Nephron progenitor cell (in vitro differentiated cells): ENCODE results near the gene PLCB3.

ENCODE experiments used
- DNase-seq: peaks from one replicate; pipeline ENCODE4 v3.0.0; 2021
- H3K27ac Mint-ChIP-seq: 2 replicates; pipeline ENCODE4 v1.8.0; 2021; ENCODE audit warnings: mild to moderate bottlenecking, moderate library complexity, mixed read lengths
- H3K27me3 Mint-ChIP-seq: 2 replicates; pipeline ENCODE4 v1.8.0; 2021; ENCODE audit warnings: mild to moderate bottlenecking, low read depth, mixed read lengths; ENCODE audit not compliant: poor library complexity
- H3K36me3 Mint-ChIP-seq: 2 replicates; pipeline ENCODE4 v1.8.0; 2021; ENCODE audit warnings: low read depth, mixed read lengths
- H3K4me1 Mint-ChIP-seq: 2 replicates; pipeline ENCODE4 v1.8.0; 2021; ENCODE audit warnings: mixed read lengths
- H3K4me3 Mint-ChIP-seq: 2 replicates; pipeline ENCODE4 v1.8.0; 2021; ENCODE audit warnings: mild to moderate bottlenecking, moderate library complexity, mixed read lengths
- H3K9me3 Mint-ChIP-seq: 2 replicates; pipeline ENCODE4 v1.8.0; 2021; ENCODE audit warnings: mild to moderate bottlenecking, moderate library complexity, mixed read lengths
- TF ChIP-seq, protein P1 (sequence below): fragments of 200-600 bp; sonication (generic); IDR thresholded peaks from 2 replicates; pipeline ENCODE4 v1.5.0; 2021; ENCODE audit warnings: antibody characterized with exemption

The PLCB3 gene

DNA sequence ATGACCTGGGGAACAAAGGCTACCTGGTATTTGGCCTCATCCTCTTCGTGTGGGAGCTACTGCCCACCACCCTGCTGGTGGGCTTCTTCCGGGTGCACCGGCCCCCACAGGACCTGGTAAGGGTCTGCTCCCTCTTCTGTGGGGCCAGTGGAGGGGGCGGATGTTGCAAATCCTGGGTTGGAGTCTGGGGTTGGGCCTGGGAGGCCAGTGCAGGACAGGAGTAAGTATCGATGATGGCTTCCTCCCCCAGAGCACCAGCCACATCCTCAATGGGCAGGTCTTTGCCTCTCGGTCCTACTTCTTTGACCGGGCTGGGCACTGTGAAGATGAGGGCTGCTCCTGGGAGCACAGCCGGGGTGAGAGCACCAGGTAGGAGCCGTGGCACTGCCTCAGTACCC, 37.0 kb downstream of the PLCB3 start:
- peaks cover 14% of the 10 kb centered on the region for H3K4me1 Mint-ChIP-seq
- DNase-seq: no peak
- H3K27ac Mint-ChIP-seq: no peak overlapping the region
- no peak overlapping the region for H3K4me3 Mint-ChIP-seq
- H3K27me3 Mint-ChIP-seq: peaks cover 42% of the 10 kb centered on the region
- H3K36me3 Mint-ChIP-seq: no peaks in the 10 kb centered on the region
- H3K9me3 Mint-ChIP-seq: no peaks in the 10 kb centered on the region
- TF ChIP-seq, protein P1, sequence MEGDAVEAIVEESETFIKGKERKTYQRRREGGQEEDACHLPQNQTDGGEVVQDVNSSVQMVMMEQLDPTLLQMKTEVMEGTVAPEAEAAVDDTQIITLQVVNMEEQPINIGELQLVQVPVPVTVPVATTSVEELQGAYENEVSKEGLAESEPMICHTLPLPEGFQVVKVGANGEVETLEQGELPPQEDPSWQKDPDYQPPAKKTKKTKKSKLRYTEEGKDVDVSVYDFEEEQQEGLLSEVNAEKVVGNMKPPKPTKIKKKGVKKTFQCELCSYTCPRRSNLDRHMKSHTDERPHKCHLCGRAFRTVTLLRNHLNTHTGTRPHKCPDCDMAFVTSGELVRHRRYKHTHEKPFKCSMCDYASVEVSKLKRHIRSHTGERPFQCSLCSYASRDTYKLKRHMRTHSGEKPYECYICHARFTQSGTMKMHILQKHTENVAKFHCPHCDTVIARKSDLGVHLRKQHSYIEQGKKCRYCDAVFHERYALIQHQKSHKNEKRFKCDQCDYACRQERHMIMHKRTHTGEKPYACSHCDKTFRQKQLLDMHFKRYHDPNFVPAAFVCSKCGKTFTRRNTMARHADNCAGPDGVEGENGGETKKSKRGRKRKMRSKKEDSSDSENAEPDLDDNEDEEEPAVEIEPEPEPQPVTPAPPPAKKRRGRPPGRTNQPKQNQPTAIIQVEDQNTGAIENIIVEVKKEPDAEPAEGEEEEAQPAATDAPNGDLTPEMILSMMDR: no peak

DNA sequence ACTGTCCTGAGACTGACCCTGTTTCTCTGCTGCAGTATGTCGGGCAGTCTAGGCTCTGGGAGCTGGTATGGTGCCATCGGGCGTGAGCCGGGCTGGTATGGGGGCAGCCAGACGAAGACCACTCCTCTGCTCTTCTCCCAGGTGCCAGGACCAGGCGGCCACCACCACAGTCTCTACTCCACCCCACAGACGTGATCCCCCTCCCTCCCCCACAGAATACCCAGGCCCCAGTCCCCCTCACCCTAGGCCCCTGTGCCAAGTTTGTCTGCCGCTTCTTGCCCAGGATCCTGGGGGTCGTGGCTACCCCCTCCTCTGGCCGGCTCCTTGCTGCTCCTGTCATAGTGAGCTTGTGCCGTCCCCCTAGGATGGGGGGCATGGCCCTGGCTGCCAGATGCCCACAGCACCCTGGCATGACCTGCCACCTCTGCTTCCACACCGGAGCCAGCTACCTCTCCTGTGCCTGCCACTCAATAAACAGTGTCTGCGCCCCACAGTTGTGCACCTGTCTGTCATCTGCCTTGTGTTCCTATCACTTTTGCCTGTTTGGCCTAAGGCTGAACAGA, 37.8 kb downstream of the PLCB3 start:
- no peaks in the 10 kb centered on the region for H3K9me3 Mint-ChIP-seq
- H3K4me1 Mint-ChIP-seq: peaks cover 14% of the 10 kb centered on the region
- no peak overlapping the region for H3K4me3 Mint-ChIP-seq
- H3K36me3 Mint-ChIP-seq: no peaks in the 10 kb centered on the region
- peaks cover 50% of the 10 kb centered on the region for H3K27me3 Mint-ChIP-seq
- no peak for DNase-seq
- TF ChIP-seq, protein P1: no peak
- no peak overlapping the region for H3K27ac Mint-ChIP-seq

DNA sequence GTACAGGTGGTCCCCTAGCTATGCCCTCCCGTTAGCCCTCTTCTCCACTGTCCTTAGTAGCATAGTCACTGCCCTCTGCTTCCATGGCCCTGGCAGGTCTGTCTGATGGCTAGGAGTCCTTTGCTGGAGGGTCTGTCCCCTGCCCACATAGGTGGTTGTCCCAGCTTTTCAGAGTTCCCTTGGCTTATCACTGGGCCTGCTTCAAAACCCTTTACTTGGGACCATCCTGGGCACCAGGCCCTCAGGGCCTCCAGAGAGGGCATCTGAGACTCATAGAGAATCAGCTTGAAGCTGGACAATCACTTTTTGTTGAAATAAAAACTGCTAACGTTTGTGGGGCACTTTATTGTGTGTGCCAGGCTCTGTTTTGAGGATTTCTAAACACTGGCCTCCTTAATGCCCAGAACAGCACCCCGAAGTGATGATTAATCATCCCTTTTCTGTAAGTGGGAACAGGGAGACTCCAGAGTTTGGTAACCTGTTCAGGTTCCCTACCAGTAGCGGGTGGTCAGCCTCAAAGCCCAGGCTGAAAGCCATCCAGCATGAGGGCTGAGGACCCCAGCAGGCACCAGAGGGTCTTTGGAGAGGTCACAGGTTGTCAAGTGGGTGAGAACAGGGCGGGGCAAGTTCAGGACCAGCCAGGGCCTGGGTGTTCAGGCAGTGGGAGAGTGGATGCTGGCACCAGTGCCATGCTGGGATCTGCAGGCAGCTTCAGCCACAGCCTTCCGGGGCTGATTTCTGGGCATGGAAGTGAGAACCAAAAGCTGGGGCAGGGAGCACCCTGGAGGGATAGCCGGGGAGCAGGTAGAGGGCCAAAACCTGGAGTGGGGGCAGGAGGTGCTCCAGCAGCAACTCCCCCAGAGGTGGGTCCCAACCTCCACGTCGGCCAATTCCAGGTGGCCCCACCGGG, 39.3 kb downstream of the PLCB3 start:
- Mint-ChIP-seq H3K4me1 (peaks cover 14% of the 10 kb centered on the region), H3K4me3 (peak overlapping the region; percentile 71), H3K36me3 (no peaks in the 10 kb centered on the region), H3K27ac (no peak overlapping the region), H3K9me3 (no peaks in the 10 kb centered on the region), H3K27me3 (peaks cover 65% of the 10 kb centered on the region)
- TF ChIP-seq, protein P1: no peak
- no peak for DNase-seq

DNA sequence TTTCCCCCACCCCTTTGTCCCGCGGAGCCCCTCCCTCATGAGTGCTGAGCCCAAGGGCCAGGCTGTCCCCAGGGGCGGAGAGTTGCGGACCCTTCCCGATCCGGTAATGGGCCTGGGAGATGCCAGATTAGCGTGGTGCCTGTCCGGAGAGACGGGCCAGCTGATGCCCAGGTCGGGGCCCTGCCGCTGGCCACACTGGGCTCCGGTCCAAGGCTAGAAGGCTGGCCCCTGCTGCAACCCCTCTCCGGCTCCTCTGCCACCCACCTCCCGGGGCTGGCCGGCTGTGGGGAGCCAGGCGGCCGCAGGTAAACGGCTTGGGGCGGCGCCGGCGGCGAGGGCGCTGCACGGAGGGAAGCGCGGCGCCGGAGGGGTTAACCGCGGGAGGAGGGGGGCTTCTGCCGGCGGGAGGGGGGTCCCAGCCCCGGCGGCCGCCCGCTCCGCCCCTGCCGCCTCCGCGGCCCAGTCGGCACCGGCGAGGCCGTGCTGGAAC, 40.0 kb downstream of the PLCB3 start, which contains the start of gene KCNK4:
Gene KCNK4 (plus strand): TSS at position 41 of the 490 bp plus-strand sequence. CDS start 1,717 bp downstream, outside the sequence.
- DNase-seq: no peak
- H3K36me3 Mint-ChIP-seq: no peaks in the 10 kb centered on the region
- peak within 1 kb of the TSS; percentile 71 for H3K4me3 Mint-ChIP-seq
- TF ChIP-seq, protein P1: no peak
- H3K9me3 Mint-ChIP-seq: no peaks in the 10 kb centered on the region
- H3K27me3 Mint-ChIP-seq: peaks cover 72% of the 10 kb centered on the region
- no peak within 1 kb of the TSS for H3K27ac Mint-ChIP-seq
- peaks cover 12% of the 10 kb centered on the region for H3K4me1 Mint-ChIP-seq

DNA sequence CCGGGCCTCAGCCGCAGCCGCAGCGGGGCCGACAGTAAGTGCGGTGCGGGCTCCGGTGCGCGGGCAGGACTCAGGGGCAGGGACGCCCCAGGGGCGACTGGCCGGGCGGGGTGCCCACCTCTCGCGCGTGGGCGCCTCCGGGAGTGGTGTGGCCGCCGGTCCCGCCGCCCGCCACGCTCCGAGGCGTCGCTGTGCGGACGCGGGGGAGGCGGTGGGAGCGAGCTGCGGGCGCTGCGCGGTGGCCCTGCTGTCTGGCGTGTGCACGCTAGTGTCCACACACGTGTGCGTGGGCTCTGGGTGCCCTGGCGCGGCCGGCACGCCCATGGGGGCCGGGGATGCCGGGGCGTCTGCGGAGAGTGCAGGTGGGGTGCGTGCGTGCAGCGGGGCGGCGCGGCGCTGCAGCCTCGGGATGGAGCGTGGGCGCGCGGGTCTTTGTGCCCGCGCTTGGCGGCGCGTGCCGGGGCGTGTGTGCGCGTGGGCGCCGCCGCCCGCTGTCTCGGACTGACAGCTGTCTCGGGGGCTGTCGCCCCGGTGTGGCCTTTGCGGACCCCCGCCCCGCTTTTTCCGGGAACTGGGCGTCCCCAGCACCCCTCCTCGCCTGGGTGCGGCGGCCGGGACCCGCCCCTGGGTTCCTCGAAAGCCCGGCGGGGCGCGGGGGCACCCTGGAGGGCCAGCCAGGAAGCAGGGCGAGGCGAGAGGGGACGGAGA, 40.6 kb downstream of the PLCB3 start:
- Mint-ChIP-seq H3K4me1 (peaks cover 6% of the 10 kb centered on the region), H3K9me3 (no peaks in the 10 kb centered on the region), H3K4me3 (no peak overlapping the region), H3K36me3 (no peaks in the 10 kb centered on the region), H3K27me3 (peaks cover 76% of the 10 kb centered on the region), H3K27ac (no peak overlapping the region)
- TF ChIP-seq, protein P1: no peak
- peak; percentile 36 for DNase-seq
